ENCODE measurements around the gene HSPE1.
A peak's percentile ranks its signal among the peaks of the same experiment; 100 is the strongest.

GRCh38 chr2:197504512-197504911 is 4.3 kb downstream of the HSPE1 start:
- 0 out of 2 replicates have a peak, but pooled peaks have one; percentile 35 for TF ChIP-seq POLR2A (IDR thresholded peaks at IDR 0.05; ENCODE audit: low read depth, low read length)
- no peak for TF ChIP-seq TAF1 (IDR thresholded peaks at IDR 0.05; ENCODE audit: borderline replicate concordance, low read depth, low read length)
- TF ChIP-seq POLR2AphosphoS5 (IDR thresholded peaks at IDR 0.05; ENCODE audit: low read depth, low read length), result peak; percentile 58
